NCI-H1436 treated with DMSO at 0.1 percent for 48 hours (cell line): Measurements from ENCODE around the gene DMXL2.
"Not testable (repeated sequence)": the region's sequence is repeated elsewhere in the genome, so short reads cannot be mapped to it uniquely, and the experiment has no call there.

ENCODE experiments used
- DNase-seq: peaks from one replicate; lab custom pipeline; 2025; lab: John Stamatoyannopoulos, UW

DMXL2 gene

DNA sequence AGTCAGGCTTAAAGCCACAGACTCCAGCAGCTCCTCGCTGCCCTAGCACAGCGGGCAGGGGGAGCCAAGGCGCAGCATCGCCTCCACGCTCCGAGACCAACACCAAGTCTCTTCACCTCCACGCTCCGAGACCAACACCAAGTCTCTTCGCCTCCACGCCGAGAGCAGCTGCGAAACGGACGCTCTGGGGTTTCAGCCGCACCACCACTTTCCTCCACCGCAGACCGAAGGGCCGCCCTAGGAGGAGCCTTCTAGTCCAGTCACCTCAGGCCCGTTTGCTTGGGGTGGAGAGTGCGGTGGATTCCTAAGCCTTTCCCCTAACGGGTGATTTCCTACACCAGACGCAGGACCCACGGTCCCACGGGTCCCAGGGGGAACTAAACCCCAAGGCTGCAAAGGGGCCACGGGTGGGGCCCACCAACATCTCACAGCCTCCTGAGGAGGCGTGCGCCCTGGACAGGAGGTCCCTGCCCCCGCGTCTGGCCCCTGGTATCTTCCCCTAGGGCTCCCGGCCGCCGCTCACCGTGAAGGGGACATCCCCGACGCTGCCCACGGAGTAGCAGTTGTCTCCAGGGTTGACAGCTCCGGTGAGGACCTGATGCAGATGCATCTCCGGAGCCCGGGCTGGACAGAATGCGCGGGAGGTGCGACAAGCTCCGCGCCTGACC lies 501 bp downstream of the DMXL2 start:
- no peak for DNase-seq

DNA sequence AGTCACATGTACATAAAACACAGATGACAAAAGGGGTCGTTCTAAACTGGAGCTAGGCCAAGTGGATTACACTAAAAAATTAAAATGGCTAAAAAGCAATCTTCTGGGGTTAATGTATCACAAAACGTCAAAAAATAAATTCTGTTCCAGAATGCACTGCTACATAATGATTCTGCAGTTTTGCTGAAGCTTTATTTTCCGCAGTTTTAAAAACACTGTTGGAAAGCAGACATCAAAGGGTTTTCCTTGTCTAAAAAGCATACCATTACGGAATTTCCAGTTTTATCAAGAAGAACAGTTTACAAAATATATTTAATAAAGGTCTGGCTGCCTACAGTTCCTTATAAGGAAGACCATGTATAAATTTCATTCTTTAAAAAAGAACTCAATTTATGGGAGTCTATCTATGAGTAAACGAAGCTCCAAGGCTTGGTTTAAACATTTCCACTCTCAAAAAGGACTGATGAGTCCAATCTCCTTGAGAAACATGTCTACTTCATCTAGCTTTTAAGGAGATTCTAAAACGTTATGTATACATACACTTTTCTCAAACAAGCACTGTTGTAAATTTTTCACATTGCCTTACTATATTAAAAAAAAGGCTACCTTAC lies 1.3 kb downstream of the DMXL2 start:
- no peak for DNase-seq

DNA sequence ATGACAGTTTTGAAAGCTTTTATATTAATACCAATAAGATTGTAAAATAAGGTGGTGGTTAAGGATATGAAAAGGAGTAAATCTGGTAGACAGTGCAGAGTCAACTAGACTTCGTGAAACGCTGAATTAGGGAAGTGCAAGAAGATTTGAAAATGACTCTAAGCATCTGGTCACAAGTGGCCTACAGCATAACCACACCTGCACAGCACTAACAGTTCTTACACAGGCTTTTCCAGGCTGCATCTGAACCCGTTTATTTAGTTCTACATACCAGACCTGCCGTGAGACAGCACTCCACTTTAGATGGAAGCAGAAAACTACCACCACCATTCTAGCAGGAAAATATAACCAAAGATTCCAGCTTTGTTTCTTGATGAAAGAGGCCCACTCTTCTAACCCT lies 1.9 kb downstream of the DMXL2 start:
- DNase-seq, result peak; percentile 4

DNA sequence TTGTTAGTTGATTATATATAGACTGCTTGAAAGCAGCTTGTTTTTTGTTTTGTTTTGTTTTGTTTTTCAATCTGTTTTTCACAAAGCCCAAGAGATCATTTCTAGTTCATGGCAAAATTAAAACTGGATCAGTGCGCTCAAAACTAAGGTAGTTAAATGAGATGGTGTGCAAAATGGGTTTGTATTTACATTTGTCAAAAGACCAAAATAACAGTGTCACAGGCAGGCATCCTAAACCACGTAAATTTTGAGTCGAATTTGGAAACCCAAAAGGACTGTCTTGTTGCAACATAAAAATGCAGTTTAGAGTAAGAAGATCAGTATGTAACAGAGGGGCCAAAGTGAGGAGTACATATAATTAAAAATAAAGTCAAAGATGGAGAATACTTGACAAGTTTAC lies 2.4 kb downstream of the DMXL2 start:
- no peak for DNase-seq

DNA sequence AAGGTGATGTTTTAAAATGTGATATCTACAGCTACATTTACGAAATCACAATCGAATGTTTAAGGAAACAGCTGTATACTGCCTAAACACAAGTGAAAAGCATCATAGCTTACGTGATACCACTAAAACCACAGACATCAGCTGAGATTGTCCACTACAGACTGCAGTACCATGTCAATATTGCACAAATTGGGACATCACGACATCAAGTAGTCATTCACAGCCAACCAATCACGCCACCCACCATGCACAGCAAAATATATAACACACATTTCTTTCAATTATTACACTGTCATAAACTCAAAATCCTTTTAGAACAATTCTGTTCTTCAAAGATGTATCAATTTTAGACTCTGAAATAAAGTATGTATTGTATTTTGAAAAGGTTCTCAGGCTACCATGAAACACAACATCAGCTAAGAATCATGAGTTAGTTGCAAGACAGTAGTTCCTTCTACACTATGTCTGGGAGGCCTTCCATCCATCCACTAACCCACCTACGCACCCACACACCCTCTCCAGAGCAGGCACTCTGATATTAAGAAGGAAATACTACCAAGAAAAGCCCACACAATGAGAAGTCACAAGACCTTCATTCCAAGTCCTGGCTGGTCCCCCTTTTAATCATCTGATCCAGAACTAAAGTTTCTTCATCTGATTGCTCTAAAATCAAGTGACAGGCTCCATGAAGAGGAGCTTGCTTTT lies 3.1 kb downstream of the DMXL2 start:
- no peak for DNase-seq

DNA sequence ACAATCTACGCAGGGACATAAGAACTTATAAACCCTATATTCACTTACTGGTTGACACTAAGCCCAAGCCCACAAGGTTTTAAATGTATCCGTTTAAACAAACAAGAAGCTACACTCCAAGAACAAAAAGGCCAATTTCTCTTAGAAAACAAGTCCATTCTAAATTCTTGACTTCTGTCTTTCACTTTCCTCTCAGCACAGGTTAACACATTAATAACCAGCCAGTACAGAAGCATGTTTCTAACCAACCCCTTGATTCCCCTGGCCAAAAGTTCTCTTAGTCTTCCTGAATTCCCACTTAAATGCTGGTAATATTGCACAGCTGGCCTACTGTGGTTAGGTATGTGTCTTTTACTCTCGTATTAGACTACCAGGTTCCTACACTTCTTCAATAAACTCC lies 4.7 kb downstream of the DMXL2 start:
- DNase-seq, result no peak

DNA sequence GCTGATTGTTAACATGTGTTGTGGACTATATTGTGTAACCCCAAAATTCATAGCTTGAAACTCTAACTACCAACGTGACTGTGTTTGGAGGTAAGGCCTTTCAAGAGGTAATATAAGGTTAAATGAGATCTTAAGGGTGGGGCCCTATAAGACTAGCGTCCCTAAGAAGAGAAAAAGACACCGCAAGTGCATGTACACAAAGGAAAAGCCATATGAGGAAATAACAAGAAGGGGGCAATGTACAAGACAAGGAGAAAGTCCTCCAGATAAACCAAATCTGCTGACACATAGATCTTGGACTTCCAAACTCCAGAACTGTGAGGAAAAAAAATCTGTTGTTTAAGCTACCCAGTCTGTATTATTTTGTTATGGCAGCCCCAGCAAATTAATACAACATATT lies 8.6 kb downstream of the DMXL2 start:
- DNase-seq, result no peak

DNA sequence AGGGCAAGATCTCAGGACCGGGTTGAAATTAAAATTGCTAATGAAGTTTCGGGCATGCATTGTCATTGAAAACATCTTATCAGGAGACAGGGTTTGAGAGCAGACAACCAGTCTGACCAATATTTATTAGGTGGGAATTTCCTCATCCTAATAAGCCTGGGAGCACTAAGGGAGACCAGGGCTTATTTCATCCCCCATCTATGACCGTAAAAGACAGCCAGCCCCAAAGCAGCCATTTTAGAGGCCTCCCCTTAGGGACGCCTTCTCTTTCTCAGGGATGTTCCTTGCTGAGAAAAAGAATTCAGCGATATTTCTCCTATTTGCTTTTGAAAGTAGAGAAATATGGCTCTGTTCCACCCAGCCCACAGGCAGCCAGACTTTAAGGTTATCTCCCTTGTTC lies 9.9 kb downstream of the DMXL2 start:
- DNase-seq, result not testable (repeated sequence)

DNA sequence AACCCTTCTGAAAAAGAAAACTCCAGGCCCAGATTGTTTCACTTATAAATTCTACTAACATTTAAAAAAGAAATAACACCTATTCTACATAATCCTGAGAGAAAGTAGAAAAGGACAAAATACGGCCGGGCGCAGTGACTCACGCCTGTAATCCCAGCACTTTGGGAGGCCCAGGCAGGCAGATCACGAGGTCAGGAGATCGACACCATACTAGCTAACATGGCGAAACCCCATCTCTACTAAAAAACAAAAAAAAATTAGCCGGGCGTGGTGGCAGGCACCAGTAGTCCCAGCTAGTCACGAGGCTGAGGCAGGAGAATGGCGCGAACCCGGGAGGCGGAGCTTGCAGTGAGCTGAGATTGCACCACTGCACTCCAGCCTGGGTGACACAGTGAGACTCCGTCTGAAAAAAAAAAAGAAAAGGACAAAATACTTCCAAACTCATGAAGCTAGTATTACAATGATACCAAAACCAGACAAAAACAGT lies 19.1 kb downstream of the DMXL2 start:
- not testable (repeated sequence) for DNase-seq

DNA sequence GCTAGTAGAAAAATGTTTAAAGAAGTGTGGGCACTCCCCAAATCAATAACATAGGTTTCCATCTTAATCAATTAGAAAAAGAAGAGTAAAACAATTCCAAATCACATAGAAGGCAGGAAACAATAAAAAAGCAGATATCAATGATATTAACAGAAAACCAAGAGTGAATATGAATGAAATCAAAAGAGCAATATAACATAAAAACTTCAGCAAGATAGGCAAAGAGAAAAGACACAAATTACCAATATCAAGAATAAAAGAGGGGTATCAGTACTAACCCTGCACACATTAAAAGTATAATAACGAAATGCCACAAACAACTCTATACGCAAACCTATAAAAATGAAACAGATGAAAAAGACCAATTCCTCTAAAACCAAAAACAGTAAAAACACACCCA lies 19.6 kb downstream of the DMXL2 start:
- no peak for DNase-seq

DNA sequence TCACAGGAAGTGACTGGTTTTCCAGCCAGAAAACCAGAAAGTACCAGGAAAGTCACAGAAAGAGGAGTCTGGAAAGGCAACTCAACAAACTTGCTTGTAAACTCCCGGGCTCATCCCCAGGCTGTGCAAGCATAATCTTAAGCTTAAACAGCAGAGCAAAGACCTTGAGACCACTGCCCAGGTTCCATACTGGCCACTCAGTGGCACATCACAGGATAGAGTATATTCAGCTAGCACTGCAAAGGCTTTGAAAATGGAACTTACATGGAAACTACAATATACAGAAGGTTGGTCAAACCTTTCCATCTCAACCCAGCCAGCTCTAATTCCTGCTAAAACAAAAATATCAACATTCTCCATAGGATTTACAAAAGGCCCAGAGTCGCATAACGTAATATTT lies 20.1 kb downstream of the DMXL2 start:
- no peak for DNase-seq

DNA sequence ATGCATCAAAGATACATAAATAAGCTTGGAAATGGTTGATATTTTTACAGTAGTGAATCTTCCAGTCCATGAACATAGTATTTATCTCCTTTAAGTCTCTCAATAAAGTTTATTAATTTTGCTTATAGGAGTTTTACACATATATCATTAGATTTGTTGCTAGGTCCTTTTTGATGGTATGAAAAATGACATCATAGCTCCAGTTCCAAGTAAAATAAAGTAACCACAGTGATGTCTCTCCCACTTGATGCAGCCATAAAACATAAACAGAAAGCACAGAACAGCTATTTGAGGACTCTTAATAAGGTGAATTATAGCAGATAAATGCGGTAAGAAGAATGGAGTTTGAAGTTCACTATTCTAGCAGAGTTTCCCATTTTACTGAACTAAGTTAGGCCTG lies 20.8 kb downstream of the DMXL2 start:
- no peak for DNase-seq

DNA sequence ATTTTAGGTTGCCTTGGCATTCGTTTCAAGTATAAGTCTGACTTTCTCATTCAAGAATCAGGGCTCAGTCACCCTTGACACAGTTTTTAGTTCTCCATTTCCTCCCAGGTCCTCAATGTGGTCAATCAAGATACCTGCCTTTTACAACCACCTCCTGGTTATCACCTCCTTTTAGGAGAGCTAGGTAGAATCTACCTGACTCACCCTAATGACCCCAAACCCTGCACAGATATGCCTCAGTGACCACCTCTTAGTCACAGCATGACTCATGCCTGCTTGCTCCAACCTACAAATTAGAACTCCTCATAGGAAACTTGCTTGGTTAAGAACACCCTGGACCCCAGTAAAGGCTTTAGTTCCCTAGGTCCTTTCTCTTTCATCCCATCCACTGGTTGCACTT lies 22.5 kb downstream of the DMXL2 start:
- DNase-seq, result no peak

DNA sequence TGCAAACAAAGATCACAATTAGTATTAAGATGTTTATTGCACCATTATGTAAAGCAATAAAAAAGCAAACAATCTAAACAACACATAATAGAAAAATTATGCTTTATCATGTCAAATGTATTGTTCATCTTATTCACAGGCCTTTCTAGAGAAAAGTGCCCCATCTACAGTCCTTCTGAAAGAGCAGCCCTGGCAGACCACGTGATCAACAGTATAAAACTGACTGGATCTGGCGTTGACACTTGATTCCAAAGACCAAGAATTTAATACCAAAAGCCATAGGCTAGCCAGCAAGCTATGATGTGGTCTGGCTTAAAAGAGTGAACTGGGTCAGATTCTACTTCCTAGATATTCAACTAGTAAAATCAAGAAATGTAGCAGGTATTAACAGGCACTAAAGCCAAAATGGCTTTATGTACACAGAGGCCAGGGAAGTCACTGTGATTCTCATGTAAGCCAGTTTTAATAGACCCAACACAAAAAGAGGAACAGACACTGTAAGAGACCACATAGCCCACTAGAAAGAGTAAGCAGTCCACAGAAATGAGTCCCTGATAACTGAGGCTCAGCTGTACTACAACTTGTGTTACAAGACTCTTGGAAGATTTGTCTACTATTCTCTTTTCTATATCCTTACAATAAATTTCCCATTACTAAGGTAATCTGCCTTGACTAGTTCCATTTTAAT lies 32.5 kb downstream of the DMXL2 start:
- DNase-seq, result no peak

DNA sequence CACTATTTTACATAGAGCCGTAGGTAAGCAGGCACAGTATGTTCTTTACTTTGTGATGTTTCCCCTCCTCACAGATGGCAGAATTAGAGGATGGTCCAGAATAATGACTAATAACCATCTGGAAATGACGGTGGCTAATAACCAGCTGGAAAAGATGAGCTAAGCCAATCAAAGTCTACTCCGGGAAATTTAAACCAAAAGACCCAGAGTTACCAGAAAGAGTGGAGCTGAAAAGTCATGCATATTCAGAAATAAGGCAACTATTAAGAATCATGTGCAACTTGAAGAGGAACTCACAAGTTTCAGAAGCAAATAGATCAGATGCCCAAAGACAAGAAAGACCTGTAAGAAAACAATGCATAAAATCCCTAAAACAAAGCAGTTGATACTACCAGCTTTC lies 33.6 kb downstream of the DMXL2 start:
- no peak for DNase-seq

DNA sequence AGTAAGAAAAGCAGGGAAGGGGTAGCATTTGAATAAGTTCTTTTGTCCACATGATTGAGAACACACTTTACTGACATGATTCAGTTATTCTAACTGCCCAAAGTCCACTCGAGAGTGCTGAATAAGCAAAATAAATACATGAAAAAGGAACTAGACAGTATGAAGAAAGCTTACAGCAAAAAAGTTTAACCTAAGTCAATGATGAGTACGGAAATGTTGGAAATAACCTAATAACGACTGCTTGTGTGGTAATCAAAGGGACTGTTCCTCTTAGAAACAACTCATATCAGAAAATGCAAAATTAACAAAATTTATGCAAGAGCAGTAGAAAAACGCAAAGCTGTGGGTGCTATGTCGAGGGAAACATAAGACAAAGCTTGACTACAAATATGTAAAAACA lies 36.6 kb downstream of the DMXL2 start:
- no peak for DNase-seq

DNA sequence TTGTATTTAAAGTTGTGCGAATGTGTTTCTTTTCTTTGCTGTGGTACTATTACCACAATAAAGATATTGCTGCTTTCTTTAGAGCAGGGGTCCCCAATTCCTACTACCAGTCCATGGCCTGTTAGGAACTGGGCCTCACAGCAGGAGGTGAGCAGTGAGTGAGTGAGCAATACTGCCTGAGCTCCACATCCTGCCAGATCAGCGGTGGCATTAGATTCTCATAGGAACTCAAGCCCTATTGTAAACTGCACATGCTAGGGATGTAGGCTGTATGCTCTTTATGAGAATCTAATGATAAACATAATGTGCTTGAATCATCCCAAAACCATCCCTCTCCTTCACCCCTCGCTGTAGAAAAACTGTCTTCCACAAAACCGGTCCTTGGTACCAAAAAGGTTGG lies 41.6 kb downstream of the DMXL2 start:
- no peak for DNase-seq

DNA sequence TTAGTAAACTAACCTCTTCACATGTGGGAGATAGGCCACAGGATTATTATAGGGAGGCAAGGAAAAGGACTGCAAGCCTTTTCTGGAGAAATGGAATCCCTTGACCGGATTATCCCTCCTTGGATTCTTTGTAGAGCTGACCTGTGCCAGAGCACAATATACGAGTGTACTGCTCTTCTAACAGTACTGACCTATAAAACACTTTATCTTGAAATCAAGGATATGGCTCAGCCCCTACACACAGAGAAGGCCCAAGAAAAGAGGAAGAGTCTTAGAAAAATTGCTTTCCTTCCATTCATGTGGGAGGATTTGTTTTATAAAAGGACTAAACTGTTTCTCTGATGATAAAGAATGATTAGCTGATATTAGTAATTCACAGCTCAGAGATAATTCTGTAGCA lies 42.2 kb downstream of the DMXL2 start:
- no peak for DNase-seq

DNA sequence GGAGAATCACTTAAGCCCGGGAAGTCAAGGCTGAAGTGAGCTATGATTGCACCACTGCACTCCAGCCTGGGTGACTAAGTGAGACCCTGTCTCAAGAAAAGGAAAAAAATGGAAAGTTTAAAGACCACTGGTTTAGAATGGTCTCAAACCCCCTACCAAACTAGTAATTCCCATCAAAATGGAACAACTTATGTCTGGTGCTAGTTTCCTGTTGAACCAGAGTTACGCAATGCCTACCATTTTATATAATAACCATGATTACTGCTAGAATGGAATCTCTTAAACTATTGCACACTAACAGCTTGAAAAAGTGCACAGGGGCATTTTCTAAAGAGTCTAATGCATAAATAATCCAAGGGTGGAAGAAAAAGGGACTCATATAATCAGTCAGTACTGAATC lies 43.6 kb downstream of the DMXL2 start:
- no peak for DNase-seq

DNA sequence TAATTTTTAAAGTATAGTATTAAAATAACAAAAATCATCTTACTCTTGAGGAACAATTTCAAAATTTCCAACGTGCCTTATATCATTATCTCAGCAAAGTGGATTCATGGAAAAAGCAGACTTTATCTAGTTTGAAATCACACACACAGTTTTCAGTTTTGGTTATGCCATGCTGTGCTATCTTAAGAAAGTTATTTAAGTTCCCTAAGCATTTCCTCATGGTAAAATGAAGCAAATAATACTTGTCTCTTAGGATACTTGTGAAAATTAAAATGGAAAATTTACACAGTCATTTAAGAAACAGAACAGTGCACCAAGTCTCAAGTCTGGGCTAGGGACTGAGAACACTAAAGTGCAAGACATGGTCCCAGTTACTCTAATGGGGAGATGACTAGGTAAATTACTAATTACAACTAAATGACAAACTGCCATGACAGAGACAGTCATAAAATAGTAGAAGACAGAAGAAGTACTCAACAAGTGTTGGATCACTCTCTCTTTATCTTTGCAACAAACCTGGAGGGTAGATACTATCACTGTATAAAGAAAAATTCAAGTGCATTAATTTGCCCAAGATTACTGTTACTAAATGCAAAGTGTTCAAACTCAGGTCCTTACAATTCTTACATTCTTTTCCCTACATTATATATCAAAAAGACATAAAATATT lies 44.8 kb downstream of the DMXL2 start:
- no peak for DNase-seq

DNA sequence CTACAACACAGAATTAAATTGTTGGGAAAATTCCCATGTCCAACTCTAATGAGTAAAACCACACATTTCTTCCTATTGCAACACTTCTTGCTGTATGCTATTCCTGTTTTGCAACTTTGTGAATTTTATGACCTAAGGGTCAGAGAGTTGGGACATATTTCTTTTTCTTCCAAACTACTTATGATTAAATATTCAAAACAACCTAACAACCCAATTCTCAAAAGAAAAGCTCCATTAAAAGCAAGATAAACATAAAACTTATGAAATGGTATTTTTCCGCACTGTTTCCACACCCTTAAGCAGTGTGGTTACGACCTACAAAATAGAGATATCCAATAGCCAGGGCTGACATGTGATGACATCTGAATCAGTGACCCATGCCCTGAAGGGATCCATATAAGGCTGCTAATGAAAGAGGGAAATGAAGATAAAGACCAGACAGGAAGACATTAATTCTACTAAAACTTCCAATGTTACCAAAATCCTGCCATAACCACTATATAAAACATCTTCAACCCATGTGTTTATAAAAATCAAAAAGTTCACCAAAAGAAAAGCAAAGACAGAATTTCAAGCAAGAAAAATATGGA lies 45.6 kb downstream of the DMXL2 start:
- DNase-seq, result no peak

DNA sequence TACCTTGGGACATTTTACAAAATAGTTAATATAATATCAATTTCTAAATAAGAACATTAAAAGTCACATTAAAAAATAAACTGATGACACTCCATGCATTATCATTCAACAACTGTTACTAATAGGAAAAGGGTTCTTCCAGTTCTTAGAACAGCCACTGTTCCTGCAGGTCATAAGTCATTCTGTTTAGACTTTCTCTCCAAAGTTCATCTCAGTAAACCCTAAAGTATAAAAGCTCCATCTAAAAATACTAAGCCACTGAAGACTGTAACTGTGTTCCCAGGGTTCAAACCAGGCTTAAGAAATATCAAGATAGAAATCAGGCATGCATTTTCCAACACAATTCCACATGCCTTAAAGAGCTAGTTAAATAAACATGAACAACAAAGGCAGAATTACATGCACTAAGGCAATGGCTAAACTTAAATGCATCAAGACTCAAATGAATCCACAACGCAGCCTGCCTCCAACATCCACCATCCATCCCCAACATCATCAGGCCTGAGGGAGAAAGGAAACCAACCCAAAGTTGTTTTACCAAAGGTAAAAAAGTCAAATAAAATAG lies 46.2 kb downstream of the DMXL2 start:
- no peak for DNase-seq
